Muscle of back (tissue), 13 donors: ENCODE measurements around the gene MAD2L2. TPM values are rescaled to one million over a fixed set of nuclear protein-coding genes. Genes with fewer than 3 reads are reported as not detected.
A peak's percentile ranks its signal among the peaks of the same experiment; 100 is the strongest.

Experiments used
- DNase-seq, 3 donors: peaks; one replicate each; pipeline versions ENCODE4 v3.0.0 to v3.0.0-alpha.2; 2013
- long read RNA-seq, 9 donors: transcript quantifications; one replicate each; lab custom pipeline, GENCODE V29; 2026
- polyA plus RNA-seq, 10 donors: library from polyadenylated mRNA; unstranded; fragments of 120-200 nt; gene quantifications; one replicate each; pipeline ENCODE4 v1.2.1, GENCODE V29; 2013; ENCODE audit not compliant: insufficient read length in 10 of 10

The MAD2L2 gene
- polyA plus RNA-seq, result 10 to 100 TPM; 17.0 to 36.9 (median 27.7) TPM
- long read RNA-seq, donor 1, transcript MAD2L2-207 (9 exons, 1,118 nt), result major isoform, 8 of 9 reads
- long read RNA-seq, donor 1, partial matches to known transcripts, result 0 of 9 reads
- long read RNA-seq, donor 1, other reads (novel, unspliced or antisense), result 0 of 9 reads
- long read RNA-seq, donor 2, transcript MAD2L2-207 (9 exons, 1,118 nt), result major isoform, 5 of 6 reads
- long read RNA-seq, donor 2, partial matches to known transcripts, result 0 of 6 reads
- long read RNA-seq, donor 2, other reads (novel, unspliced or antisense), result 0 of 6 reads
- long read RNA-seq, donor 3, result 0 reads
- long read RNA-seq, donor 4, transcript MAD2L2-207 (9 exons, 1,118 nt), result major isoform, 7 of 9 reads
- long read RNA-seq, donor 4, partial matches to known transcripts, result 0 of 9 reads
- long read RNA-seq, donor 4, other reads (novel, unspliced or antisense), result 0 of 9 reads
- long read RNA-seq, donor 5, transcript MAD2L2-207 (9 exons, 1,118 nt), result major isoform, 13 of 16 reads
- long read RNA-seq, donor 5, partial matches to known transcripts, result 0 of 16 reads
- long read RNA-seq, donor 5, other reads (novel, unspliced or antisense), result 0 of 16 reads
- long read RNA-seq, donor 6, transcript MAD2L2-207 (9 exons, 1,118 nt), result major isoform, 11 of 13 reads
- long read RNA-seq, donor 6, partial matches to known transcripts, result 0 of 13 reads
- long read RNA-seq, donor 6, other reads (novel, unspliced or antisense), result 0 of 13 reads
- long read RNA-seq, donor 7, transcript MAD2L2-207 (9 exons, 1,118 nt), result major isoform, 8 of 8 reads
- long read RNA-seq, donor 7, partial matches to known transcripts, result 0 of 8 reads
- long read RNA-seq, donor 7, other reads (novel, unspliced or antisense), result 0 of 8 reads
- long read RNA-seq, donor 8, transcript MAD2L2-207 (9 exons, 1,118 nt), result major isoform, 6 of 8 reads
- long read RNA-seq, donor 8, partial matches to known transcripts, result 0 of 8 reads
- long read RNA-seq, donor 8, other reads (novel, unspliced or antisense), result 0 of 8 reads
- long read RNA-seq, donor 9, partial matches to known transcripts, result 0 of 1 reads
- long read RNA-seq, donor 9, other reads (novel, unspliced or antisense), result 0 of 1 reads

DNA sequence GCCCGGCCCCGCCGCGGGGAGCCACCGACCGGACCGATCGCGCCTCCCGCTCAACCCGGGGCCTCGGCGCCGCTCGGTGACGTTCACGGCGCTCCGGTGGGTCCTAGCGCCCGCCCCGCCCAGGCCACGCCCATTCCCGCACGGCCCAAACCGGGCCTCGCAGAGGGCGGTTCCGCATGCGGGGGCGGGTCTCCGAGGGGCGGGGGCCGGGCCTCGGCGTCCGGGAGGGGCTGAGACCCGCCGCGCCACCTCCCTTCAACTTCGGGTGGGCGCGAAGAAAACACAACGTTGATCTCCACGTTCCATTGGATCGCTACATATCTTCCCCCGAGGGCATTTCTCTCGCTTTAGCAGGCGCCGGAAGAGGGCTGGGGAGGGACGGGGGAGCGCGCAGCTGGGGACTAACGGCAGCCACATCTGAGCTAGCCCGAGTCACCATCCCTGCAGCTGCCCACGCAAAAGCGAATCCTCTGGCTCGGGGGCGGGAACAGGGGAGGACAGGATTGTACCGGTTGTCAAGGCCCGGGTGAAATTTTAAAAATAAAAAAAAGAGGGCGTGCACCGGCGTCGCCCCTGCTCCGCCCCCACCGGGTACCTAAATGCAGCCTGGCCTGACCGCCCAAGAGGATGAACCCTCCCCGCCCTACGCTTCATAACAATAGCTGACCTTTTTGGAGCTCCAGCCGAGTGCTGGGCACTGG is at the start of gene MAD2L2:
TSS of gene MAD2L2 (minus strand) at position 78 of the 701 bp plus-strand sequence. CDS start 547 bp downstream, outside the sequence.
- DNase-seq, result peak; percentile 82 to 96 (median 92)

DNA sequence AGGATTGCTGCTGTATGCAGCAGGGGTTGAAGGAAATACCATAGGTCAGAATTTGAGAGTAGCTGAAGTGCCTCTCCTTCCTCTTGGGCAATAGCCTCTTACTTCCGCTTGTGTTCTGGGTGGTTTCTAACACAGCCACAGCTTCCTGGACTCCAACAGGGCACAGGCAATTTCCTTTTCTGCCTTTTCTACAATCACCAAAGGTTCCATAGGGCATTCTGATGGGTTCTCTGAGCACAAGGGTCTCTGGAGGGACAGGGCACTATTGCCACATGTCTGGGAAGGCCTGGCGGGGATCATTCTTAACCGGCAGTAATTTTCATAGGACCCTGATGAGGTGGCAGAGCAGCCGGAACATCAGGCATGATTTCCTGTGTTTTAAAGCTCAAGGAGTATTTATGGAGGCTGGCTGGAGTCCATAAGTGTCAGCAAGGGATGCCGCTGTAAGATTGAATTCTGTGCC is 49.5 kb upstream of the MAD2L2 start:
- DNase-seq, result peak in 1 of 3 donors; percentile 55

DNA sequence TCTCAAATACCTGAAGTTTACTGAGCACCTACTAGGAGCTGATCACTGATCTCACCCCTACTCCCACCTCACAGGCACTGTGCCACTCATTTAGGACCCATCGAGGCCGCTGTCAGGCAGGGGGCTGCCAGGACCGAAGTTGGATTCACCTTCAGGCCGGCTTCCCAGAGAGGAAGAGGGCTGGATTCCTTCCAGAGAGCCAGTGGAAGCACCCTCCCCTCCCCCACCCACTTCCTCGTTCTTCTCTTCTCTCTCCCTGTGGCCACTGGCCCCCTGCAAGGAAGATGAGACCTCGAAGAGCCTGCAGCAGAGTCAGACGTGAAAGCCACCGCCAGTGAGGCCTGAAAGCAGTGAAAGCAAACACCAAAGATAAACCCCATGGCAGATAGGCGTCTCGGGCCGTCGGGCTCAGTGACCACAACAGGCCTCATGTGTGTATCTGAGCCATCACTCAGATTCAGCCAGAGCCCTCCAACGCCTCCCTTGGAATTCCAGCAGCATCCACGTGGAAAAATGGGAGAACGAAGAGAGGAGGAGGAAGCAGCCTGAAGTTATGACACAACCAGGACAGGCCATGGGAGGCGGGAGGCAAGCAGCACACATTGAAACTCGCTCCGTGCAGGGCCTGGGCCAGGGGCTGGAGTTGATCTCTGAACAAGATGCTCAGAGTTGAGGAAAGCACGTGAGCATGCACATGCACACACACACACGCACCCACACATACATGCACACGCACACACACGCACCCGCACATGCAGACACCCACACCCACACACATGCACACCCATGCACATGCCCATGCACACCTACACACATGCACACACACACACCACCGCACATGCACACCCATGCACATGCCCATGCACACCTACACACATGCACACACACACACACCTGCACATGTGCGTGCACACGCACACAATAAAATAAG is 48.8 kb upstream of the MAD2L2 start:
- peak in 1 of 3 donors; percentile 37 for DNase-seq

DNA sequence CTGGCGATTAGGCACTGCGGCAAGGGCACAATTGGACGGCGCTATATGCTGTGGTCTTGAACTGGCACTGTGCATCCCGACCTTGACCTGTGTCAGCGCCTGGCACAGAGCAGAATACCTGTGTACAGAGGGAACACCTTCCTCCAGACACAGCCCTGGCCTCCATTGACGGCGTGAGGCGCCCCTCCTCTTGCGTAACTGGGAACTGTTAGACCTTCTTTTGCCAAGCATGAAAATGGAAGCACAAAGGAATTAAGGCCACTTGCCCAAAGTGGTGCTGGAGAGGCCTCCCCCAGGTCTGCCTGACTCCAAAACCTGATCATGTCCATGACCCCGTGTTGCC is 48.2 kb upstream of the MAD2L2 start:
- no peak for DNase-seq

DNA sequence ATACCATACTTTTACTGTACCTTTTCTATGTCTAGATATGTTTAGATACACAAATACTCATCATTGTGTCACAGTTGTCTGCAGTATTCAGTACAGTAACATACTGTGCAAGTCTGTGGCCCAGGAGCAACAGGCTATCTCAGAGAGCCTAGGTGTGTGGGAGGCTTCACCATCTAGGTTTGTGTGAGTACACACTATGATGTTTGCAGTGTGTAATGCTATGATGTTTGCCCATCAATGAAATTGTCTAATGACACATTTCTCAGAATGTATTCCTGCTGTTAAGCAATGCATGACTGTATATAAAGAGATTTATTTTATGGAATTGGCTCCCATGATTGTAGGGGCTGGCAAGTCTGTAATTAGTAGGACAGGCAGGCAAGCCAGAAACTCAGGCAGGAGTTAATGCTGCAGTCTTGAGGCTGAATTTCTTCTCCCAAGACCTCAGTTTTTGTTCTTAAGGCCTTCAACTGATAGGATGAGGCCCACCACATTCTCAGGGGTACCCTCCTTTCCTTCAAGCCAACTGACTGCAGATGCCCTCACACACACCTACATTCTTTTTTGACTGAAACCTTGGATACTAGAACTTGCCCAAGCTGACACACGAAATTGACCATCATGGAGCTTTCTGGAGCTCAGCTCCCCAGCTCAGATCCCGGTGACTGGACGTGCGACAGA is 47.3 kb upstream of the MAD2L2 start:
- DNase-seq, result no peak

DNA sequence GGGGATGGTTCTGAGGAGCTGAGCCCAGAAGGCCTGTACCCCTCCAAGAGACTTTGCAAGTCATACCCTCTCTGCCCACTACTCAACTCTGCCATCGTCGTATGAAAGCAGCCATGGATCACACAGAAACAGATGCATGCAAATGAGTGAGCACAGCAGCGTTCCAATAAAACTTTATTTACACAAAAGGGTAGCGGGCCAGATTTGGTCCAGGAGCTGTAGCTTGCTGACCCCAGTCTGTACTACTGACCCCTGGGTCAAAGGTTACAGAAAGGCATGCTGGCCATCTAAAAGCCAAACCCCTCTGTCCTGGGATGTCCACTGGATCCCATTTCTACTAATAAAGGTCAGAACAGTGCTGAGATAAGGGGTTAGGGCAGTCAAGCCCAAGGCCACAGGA is 46.2 kb upstream of the MAD2L2 start:
- DNase-seq, result no peak

DNA sequence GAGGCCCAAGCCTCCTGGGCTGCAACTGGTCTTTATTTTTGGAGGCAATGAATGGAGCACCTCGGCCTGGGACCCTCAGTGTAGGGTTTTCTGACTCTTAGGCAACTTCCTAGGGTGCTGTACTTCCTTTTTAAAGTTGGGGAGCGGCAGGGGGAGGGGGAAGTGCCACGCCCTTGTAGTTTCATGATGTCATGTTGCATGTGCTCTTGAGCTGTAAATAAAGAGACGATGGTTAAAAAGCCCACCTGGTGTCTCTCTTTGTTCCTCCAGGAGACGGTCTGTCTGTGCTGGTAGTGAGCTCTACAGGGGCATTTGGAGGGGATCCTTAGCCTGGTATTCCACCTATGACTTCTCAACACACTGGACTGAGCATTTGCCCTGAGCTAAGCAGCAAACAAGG is 44.7 kb upstream of the MAD2L2 start:
- no peak for DNase-seq

DNA sequence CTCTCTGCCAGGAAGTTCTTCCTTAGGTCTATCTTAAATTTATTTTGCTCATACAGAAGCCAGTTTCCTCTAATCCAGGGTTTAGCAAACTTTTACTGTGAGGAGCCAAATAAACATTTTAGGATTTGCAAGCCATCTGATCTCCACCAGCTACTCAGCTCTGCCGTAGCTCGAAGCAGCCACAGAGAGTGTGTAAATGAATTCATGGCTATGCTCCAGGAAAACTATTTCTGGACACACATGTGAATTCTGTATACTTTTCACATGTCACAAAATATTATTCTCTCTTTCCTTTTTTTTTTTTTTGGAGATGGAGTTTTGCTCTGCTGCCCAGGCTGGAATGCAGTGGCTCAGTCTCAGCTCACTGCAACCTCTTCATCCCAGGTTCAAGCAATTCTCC is 41.6 kb upstream of the MAD2L2 start:
- no peak for DNase-seq

DNA sequence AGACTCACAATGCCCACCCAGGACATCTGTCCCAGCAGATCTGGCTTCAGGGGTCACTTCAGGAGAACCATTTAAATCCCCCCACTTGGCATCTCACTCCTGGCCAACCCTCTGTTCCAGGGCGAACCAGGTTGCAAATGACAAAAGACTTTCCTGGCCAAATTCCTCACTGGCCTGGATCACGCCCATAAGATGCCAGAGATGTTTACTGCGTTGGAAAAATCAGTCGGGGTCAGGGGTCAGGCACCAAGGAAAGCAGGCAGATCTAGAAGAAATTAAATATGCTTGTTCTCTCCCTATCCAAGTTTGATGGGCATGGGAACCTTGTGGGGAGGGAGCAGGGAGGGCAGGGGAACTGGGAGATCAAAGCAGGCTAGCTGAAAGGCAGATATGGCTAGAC is 40.4 kb upstream of the MAD2L2 start:
- DNase-seq, result no peak

DNA sequence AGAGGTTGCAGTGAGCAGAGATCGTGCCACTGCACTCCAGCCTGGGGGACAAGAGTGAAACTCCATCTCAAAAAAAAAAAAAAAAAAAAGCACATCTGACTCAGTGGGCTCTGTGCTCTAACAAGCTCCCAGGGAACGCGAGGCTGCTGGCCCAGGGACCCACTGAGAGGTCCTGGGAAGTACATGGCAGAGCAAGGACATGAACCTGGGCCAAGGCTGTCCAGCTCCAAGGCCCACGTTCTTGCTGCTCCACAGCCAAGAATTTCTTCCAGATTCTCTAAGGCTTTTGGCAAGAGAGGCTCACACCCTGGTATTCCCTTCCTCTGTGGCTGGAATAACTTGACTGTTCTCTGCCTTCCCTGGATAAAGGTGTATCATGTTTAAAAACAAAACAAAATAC is 39.6 kb upstream of the MAD2L2 start:
- no peak for DNase-seq

DNA sequence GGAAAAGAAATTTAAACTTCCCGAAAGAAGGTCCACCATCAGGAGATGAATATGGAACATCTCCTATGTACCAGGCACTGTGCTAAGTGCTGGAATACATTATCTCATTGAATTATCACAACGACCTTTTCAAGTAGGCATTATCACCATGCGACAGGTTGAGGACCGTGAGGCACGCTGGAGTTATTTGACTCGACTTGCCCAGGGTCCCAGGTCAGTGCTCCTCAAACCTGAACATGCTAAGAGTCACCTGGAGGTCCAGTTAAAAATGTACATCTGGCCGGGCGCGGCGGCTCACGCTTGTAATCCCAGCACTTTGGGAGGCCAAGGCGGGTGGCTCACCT is 39.1 kb upstream of the MAD2L2 start:
- no peak for DNase-seq

DNA sequence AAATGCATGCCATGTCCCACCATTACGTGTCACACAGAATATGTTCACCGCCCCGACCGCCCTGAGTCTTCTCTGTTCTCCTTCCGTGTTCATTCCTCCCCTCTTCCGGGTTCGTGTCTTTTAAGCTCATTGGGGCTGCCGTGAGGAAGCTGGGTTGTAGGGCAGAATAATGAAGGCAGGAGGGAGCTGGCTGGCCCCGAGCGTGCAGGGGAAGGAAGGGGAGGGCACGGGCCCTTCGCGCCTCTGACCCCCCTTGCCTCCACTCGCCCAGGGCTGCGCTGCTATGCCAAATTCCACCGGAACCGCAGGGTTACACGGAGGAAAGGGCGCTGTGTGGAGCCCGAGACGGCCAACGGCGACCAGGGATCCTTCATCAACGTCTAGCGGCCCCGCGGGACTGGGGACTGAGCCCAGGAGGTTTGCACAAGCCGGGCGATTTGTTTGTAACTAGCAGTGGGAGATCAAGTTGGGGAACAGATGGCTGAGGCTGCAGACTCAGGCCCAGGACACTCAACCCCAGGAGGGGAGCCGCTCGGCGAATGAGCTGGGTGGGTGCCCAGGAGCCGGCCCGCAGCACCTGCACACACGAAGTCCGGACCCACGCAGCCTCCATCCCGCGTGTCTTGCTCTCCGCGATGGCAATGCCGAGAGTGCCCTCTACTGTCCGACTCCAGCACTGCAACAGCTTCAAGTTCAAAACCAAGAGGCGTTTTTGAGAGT is 38.5 kb upstream of the MAD2L2 start:
- DNase-seq, result peak in 2 of 3 donors; percentile 78 to 86

DNA sequence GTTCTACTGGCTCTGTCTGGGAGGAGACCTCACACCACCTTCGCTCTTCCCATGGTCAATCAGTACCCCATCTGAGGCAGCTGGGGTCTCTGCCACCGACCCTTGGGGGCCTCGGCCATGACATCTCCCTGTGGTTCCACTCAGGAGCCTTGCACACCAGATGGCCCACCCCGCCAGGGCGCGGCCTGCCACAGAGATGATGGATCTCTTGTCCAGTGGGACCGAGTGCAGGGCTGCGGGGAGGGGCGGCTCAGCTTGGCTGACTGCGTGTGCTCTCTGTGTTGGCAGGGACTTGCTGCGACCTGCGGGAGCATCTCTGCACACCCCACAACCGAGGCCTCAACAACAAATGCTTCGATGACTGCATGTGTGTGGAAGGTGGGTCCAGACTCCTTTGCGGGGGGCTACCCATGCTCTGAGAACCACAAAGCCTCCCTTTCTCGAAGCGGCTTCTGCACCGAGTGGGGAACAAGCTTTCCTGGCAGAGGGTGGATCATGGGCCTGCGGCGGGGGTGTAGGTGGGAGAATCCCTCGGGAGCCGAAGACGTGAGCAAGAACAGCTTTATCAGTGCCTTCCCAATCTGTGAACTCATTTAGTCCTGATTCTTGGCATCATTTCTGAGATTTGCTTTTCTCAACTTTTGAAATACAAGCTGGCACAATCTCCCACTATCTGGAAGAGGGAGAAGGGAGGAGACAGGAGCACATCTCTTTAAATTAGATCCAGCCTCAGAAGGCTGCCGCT is 34.1 kb upstream of the MAD2L2 start:
- DNase-seq, result no peak

DNA sequence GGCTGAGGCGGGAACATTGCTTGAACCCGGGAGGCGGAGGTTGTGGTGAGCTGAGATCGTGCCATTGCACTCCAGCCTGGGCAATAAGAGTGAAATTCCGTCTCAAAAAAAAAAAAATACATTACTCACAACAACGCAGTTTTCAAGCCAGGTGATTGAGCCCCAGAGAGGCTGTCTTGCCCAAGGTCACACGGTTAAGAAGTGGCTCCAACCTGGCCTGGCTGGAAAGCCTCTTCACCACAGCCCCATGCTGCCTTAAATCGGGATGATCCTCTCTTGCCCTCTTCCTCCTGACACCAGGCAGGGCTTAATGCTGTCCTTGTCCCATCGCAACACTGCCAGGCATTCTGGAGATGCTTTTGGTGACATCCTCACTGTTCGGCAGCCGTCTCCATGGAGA is 32.1 kb upstream of the MAD2L2 start:
- no peak for DNase-seq

DNA sequence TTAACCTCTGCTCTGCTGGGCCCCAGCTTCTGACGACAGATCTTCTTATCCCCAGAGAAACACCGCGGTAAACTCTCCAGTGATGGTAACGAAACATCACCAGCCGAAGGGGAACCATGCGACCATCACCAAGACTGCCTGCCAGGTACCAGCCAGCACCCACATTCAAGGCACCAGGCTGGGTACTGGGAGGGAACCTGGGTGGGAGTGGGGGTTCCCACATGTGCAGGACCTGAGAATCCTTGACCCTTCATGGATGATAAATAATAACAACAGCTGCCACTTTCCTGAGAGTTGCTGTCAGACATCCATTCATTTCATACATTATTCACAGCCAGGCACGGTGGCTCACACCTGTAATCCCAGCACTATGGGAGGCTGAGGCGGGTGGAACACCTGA is 31.3 kb upstream of the MAD2L2 start:
- DNase-seq, result no peak

DNA sequence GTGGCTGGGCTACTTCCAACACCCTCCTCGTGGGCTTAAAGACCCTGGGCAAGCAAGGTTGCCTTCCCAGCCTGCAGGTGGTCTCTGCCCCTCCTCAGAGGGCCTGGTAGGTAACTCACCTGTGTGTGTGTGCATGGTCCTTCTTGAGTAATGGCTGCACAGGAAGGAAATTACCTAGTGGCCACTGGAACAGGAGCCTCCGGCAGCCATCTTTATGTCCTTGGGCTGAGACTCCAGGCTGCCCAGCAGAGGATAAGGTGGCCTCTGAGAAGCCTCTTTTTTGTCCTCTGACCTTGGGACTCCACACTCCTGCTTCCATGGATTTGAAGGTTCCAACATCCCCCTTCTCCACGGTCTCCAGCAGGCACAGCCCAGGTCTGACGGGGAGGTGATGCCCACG is 30.5 kb upstream of the MAD2L2 start:
- DNase-seq, result no peak

DNA sequence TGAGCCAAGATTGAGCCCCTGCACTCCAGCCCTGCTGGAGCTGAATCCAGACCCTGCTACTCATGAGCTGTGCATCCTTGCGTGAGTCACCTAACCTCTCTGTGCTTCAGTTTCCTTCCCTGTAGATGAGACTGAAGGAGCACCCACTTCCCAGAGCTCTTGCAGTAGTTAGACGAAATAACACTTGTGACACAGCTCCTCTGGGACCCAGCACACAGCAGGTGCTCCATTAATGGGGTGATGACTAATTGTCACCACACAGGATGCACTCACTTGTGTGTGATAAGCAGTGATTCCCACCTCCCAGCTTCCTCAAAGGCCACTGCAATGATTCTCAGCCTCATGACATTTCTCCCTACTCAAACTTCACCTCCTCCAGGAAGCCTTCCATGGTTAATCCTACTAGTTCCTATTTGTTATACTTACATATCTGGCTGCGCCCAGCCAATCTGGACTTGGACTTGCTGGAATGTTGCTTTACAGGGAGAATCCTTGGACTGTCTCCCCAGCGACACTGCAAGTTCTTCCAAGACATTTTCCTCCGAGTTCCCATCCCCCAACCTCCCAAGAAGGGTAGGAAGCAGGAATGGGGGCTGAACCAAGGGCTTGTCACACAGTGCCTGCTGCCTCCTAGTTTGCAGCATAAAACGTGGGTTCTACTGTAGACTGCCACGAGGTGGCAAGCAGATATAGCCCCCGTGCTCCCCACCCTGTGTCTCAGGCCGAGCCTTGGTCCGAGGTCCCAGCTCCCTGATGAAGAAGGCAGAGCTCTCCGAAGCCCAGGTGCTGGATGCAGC is 27.8 kb upstream of the MAD2L2 start:
- no peak for DNase-seq
